H1 (cell line): ENCODE measurements around the gene ATP13A2. TPM values are rescaled to one million over a fixed set of nuclear protein-coding genes. Genes with fewer than 3 reads are reported as not detected.

Source experiments
- CTCF ChIA-PET: fragments of 300-600 bp; sonication (Branson Sonifier 250); formaldehyde crosslinking; loops from one replicate; lab custom pipeline; 2021; ENCODE audit not compliant: partially characterized antibody; lab: Charles Lee
- POLR2A ChIA-PET: fragments of 300-600 bp; sonication (Branson Sonifier 250); formaldehyde crosslinking; loops from one replicate; lab custom pipeline; 2021; ENCODE audit warnings: inconsistent platforms; ENCODE audit not compliant: partially characterized antibody; lab: Charles Lee
- DNase-seq, 2 experiments: peaks; one replicate each; pipeline versions ENCODE4 v3.0.0 to v3.0.0-alpha.2; 2010 to 2022; ENCODE audit warnings: low spot score in 2 of 2, low read depth in 1 of 2, mixed read lengths in 1 of 2
- FAIRE-seq: peaks from 2 replicates; lab custom pipeline; 2011; peaks lifted over from hg19 to GRCh38; lab: Jason Lieb, UNC
- H2AFZ ChIP-seq: 2 replicates; pipeline ENCODE4 v1.8.1; 2012; ENCODE audit warnings: low read length, inconsistent platforms
- H2AK5ac ChIP-seq: 2 replicates; pipeline ENCODE4 v1.6.1; 2013; ENCODE audit warnings: low read depth, low read length
- H2BK120ac ChIP-seq: replicated peaks from 2 replicates; pipeline ENCODE3; 2013; ENCODE audit warnings: low read depth, low read length, inconsistent platforms
- H2BK12ac ChIP-seq: 2 replicates; pipeline ENCODE4 v1.6.1; 2013; ENCODE audit warnings: low read depth, low read length
- H2BK15ac ChIP-seq: 2 replicates; pipeline ENCODE4 v1.6.1; 2013; ENCODE audit warnings: low read length
- H2BK20ac ChIP-seq: 2 replicates; pipeline ENCODE4 v1.6.1; 2013; ENCODE audit warnings: low read length
- H2BK5ac ChIP-seq: 2 replicates; pipeline ENCODE4 v1.6.1; 2013; ENCODE audit warnings: low read depth, low read length
- H3K14ac ChIP-seq: 2 replicates; pipeline ENCODE4 v1.6.1; 2013; ENCODE audit warnings: inconsistent platforms; ENCODE audit not compliant: insufficient read length
- H3K18ac ChIP-seq: 2 replicates; pipeline ENCODE4 v1.6.1; 2013; ENCODE audit warnings: low read length; ENCODE audit errors: extremely low read depth
- H3K23ac ChIP-seq: 2 replicates; pipeline ENCODE4 v1.6.1; 2013; ENCODE audit warnings: inconsistent platforms; ENCODE audit not compliant: insufficient read length
- H3K23me2 ChIP-seq: 2 replicates; pipeline ENCODE4 v1.6.1; 2013; ENCODE audit warnings: low read depth, low read length
- H3K27ac ChIP-seq: 2 replicates; pipeline ENCODE4 v1.6.1; 2011; ENCODE audit warnings: low read depth, low read length, inconsistent platforms
- H3K27me3 ChIP-seq, 4 experiments: replicated peaks in 1 of 4; 1 replicate in 1 of 4; 2 replicates in 3 of 4; pipeline versions ENCODE4 v1.6.1 to v1.8.1; 2011 to 2013; ENCODE audit warnings: low read length in 3 of 4, mild to moderate bottlenecking in 3 of 4, inconsistent platforms in 2 of 4, mixed read lengths in 2 of 4, moderate library complexity in 1 of 4; ENCODE audit not compliant: control insufficient read depth in 3 of 4, insufficient read depth in 3 of 4; ENCODE audit errors: extremely low read depth in 1 of 4
- H3K36me3 ChIP-seq, 4 experiments: 2 replicates each; pipeline versions ENCODE4 v1.6.1 to v1.8.1; 2011 to 2013; ENCODE audit warnings: mild to moderate bottlenecking in 4 of 4, low read length in 3 of 4, moderate library complexity in 2 of 4, control low read depth in 1 of 4, inconsistent platforms in 1 of 4; ENCODE audit not compliant: insufficient read depth in 4 of 4, control insufficient read depth in 2 of 4
- H3K4ac ChIP-seq: replicated peaks from 2 replicates; pipeline ENCODE3; 2013; ENCODE audit warnings: low read length, low read depth, mixed read lengths, inconsistent platforms; ENCODE audit not compliant: insufficient read length
- H3K4me1 ChIP-seq, 4 experiments: replicated peaks in 1 of 4; 1 replicate in 1 of 4; 2 replicates in 3 of 4; pipeline versions ENCODE4 v1.6.1 to v1.8.1; 2011 to 2013; ENCODE audit warnings: low read length in 3 of 4, inconsistent platforms in 2 of 4, mixed read lengths in 1 of 4; ENCODE audit not compliant: insufficient read depth in 4 of 4, control insufficient read depth in 3 of 4
- H3K4me2 ChIP-seq, 2 experiments: 2 replicates each; pipeline versions ENCODE4 v1.6.1 to v1.8.1; 2011 to 2013; ENCODE audit warnings: low read depth in 2 of 2, low read length in 2 of 2, control low read depth in 1 of 2, inconsistent platforms in 1 of 2, mild to moderate bottlenecking in 1 of 2; ENCODE audit not compliant: insufficient read depth in 1 of 2
- H3K4me3 ChIP-seq, 4 experiments: fragments of 200-600, 300-600 bp in 1 of 4; sonication (generic), shearing (Covaris generic), sonication (Bioruptor Twin) in 1 of 4; 2 replicates each; pipeline versions ENCODE4 v1.5.1 to v1.8.1; 2011 to 2016; ENCODE audit warnings: low read length in 4 of 4, low read depth in 3 of 4, control low read depth in 2 of 4, inconsistent platforms in 2 of 4, mild to moderate bottlenecking in 2 of 4, mixed read lengths in 1 of 4, moderate library complexity in 1 of 4; ENCODE audit not compliant: insufficient read depth in 2 of 4; ENCODE audit errors: extremely low read depth in 1 of 4
- H3K56ac ChIP-seq: replicated peaks from 2 replicates; pipeline ENCODE3; 2013; ENCODE audit warnings: low read depth, mild to moderate bottlenecking, mixed read lengths, low read length, inconsistent platforms; ENCODE audit not compliant: insufficient read length
- H3K79me1 ChIP-seq: 2 replicates; pipeline ENCODE4 v1.6.1; 2013; ENCODE audit warnings: low read depth, low read length, control low read depth
- H3K79me2 ChIP-seq, 2 experiments: 2 replicates each; pipeline versions ENCODE4 v1.6.1 to v1.8.1; 2012 to 2013; ENCODE audit warnings: low read length in 2 of 2, mild to moderate bottlenecking in 2 of 2, inconsistent platforms in 1 of 2; ENCODE audit not compliant: insufficient read depth in 2 of 2, control insufficient read depth in 1 of 2
- H3K9ac ChIP-seq, 4 experiments: replicated peaks in 1 of 4; 1 replicate in 1 of 4; 2 replicates in 3 of 4; pipeline versions ENCODE4 v1.6.1 to v1.8.1; 2011 to 2013; ENCODE audit warnings: low read depth in 3 of 4, low read length in 3 of 4, control low read depth in 2 of 4, mild to moderate bottlenecking in 2 of 4, moderate library complexity in 2 of 4, inconsistent platforms in 1 of 4; ENCODE audit errors: extremely low read depth in 1 of 4
- H3K9me3 ChIP-seq, 2 experiments: 2 replicates each; pipeline versions ENCODE4 v1.6.1 to v1.8.1; 2012 to 2013; ENCODE audit warnings: mild to moderate bottlenecking in 2 of 2, moderate library complexity in 2 of 2, control low read depth in 1 of 2, inconsistent platforms in 1 of 2, low read depth in 1 of 2, low read length in 1 of 2, mixed read lengths in 1 of 2; ENCODE audit not compliant: insufficient read depth in 2 of 2
- H4K20me1 ChIP-seq, 2 experiments: replicated peaks in 1 of 2; 2 replicates each; pipeline versions ENCODE3 to v1.8.1; 2011 to 2013; ENCODE audit warnings: inconsistent platforms in 2 of 2, low read length in 2 of 2, mild to moderate bottlenecking in 1 of 2; ENCODE audit not compliant: insufficient read depth in 2 of 2, control insufficient read depth in 1 of 2
- H4K5ac ChIP-seq: 2 replicates; pipeline ENCODE4 v1.6.1; 2013; ENCODE audit warnings: low read length, low read depth, mixed read lengths, inconsistent platforms; ENCODE audit not compliant: insufficient read length
- H4K8ac ChIP-seq: 2 replicates; pipeline ENCODE4 v1.8.0; 2013; ENCODE audit warnings: mild to moderate bottlenecking, moderate library complexity, low read length, inconsistent platforms; ENCODE audit not compliant: insufficient read depth; ENCODE audit errors: extremely low read depth
- H4K91ac ChIP-seq: replicated peaks from 2 replicates; pipeline ENCODE3; 2013; ENCODE audit warnings: low read length, mixed read lengths, inconsistent platforms; ENCODE audit not compliant: insufficient read length
- GABPA ChIP-seq: IDR thresholded peaks from 2 replicates; pipeline ENCODE4 v1.6.1; 2011; ENCODE audit warnings: mild to moderate bottlenecking, low read length, moderate library complexity, borderline replicate concordance; ENCODE audit not compliant: insufficient read depth
- SIRT6 ChIP-seq: IDR thresholded peaks from one replicate; pipeline ENCODE4 v1.7.1; 2012; ENCODE audit warnings: low read length, inconsistent platforms
- SUZ12 ChIP-seq: fragments of 200-600 bp; sonication (generic); IDR thresholded peaks from 2 replicates; pipeline ENCODE4 v1.6.1; 2012; ENCODE audit warnings: mild to moderate bottlenecking, inconsistent platforms, low read length, moderate library complexity, mixed read lengths
- WGBS, 2 experiments: shearing (Covaris generic) in 1 of 2; methylation state at CpG; one replicate each; pipeline versions ENCODE4 v1.1.6 to v1.1.7; 2013 to 2015; ENCODE audit warnings: low lambda C conversion rate in 2 of 2, mixed read lengths in 2 of 2, inconsistent platforms in 1 of 2, low coverage in 1 of 2, missing lambda C conversion rate in 1 of 2; ENCODE audit not compliant: insufficient replicate concordance in 2 of 2, insufficient coverage in 1 of 2, insufficient read length in 1 of 2; ENCODE audit errors: extremely low coverage in 1 of 2, missing lambda C conversion rate in 1 of 2; 5-methylcytosine and 5-hydroxymethylcytosine counted together
- polyA plus RNA-seq, 7 experiments: library from polyadenylated mRNA; depleted of rRNA in 3 of 7; stranded (reverse) in 5 of 7; unstranded in 2 of 7; fragments of >200 nt in 5 of 7; fragments of 200-250 nt in 2 of 7; gene quantifications; 1 replicate in 5 of 7; 2 replicates in 1 of 7; 4 replicates in 1 of 7; pipeline versions ENCODE4 v1.2.1 to v1.2.3, GENCODE V29; 2011 to 2013; ENCODE audit warnings: missing spikeins in 2 of 7, mixed read lengths in 2 of 7
- total RNA-seq: library from RNA; stranded (reverse); fragmentation: NEBNext Ultra II Directional; extraction: Animal tissue kit (Norgen Biotek cat#: 25700); gene quantifications from 2 replicates; pipeline ENCODE4 v1.2.1, GENCODE V29; 2021

The ATP13A2 gene
- total and polyA plus RNA-seq, 2 of the 8 experiments (the other 6 are each of a cell fraction or from before 2014, with no cell fraction given): 82.1 to 83.6 TPM

DNA sequence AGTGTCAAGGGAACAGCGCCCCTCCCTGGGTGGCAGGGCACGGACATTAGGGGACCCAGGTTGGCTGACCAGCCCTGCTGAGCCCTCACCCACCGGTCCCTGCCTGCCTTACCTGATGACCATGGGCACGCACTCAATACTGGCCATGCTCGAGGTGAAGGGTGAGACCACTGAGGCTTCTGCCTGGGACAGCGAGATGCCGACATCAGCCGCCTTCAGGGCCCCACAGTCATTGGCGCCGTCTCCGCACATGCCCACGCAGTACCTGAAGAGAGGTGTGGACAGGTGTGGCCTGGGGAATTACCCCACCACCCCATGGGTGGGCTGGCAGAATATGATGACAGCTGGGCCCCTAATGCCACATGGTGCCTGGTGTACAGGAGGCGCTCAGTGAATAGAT, 23.5 kb downstream of the ATP13A2 start:
- Histone ChIP-seq H2AFZ (no peak overlapping the region), H3K14ac (no peak overlapping the region), H3K23ac (no peak overlapping the region), H2BK20ac (no peak overlapping the region), H3K4me1 (peaks cover 0 to 3% (median 1%) of the 10 kb centered on the region in 4 experiments; a peak in 2 of 7 replicates), H4K91ac (no peak overlapping the region), H4K8ac (no peak overlapping the region), H3K4me3 (no peak overlapping the region), H3K9ac (no peak overlapping the region), H3K27me3 (no peaks in the 10 kb centered on the region), H2AK5ac (no peak overlapping the region), H3K79me1 (no peaks in the 10 kb centered on the region), H2BK12ac (no peak overlapping the region), H3K4ac (no peak overlapping the region), H3K4me2 (no peak overlapping the region), H2BK5ac (0 out of 2 replicates have a peak overlapping the region, but pooled peaks have one; percentile 35), H3K27ac (no peak overlapping the region), H3K18ac (no peak overlapping the region), H3K9me3 (no peaks in the 10 kb centered on the region), H3K23me2 (no peaks in the 10 kb centered on the region), H2BK120ac (no peak overlapping the region), H2BK15ac (no peak overlapping the region), H3K79me2 (no peaks in the 10 kb centered on the region), H3K36me3 (peaks cover 0 to 9% (median 4%) of the 10 kb centered on the region in 4 experiments; a peak in 3 of 8 replicates), H4K5ac (no peak overlapping the region), H4K20me1 (peaks cover 0 to 2% of the 10 kb centered on the region in 2 experiments), H3K56ac (no peak overlapping the region)
- 90% methylated on average over 13 of the region's 13 CpGs; no CpG with 5 or more reads in 1 of the 2 experiments for WGBS, 2 experiments
- DNase-seq (no peak), FAIRE-seq (no peak)
- ChIA-PET CTCF (interaction anchor here (0.8 to 14.2 kb wide), 16 partner anchors 9 to 292 kb away, joined by 3 to 267 read pairs (median 18); no protein-coding TSS in a partner anchor), POLR2A (interaction anchor here (1.6 to 2.5 kb wide), 4 partner anchors 10 to 25 kb away, joined by 5 to 16 read pairs (median 11); no protein-coding TSS in a partner anchor)
- TF ChIP-seq SUZ12 (no peak), GABPA (no peak), SIRT6 (no peak)
